PC-3 (cell line): Measurements from ENCODE around the gene AFF3. TPM values are rescaled to one million over a fixed set of nuclear protein-coding genes. Genes with fewer than 3 reads are reported as not detected.

ENCODE experiments used
- ATAC-seq: fragments of 200-7000 bp; cut with Tn5 transposase; 2 replicates; pipeline ENCODE4 v1.9.1; 2020; ENCODE audit warnings: mild to moderate bottlenecking, moderate library complexity
- BruUV-seq: library from RNA; stranded (reverse); fragments of 400-500 nt; replicated peaks from 2 replicates; lab custom pipeline; 2021; lab: Mats Ljungman, UMichigan
- CTCF ChIA-PET: fragments of 300-600 bp; sonication (Branson Sonifier 250); formaldehyde crosslinking; loops from one replicate; lab custom pipeline; 2022; ENCODE audit warnings: antibody characterized with exemption; lab: Charles Lee
- POLR2A ChIA-PET: fragments of 300-600 bp; sonication (Branson Sonifier 250); formaldehyde crosslinking; loops from one replicate; lab custom pipeline; 2022; ENCODE audit warnings: antibody characterized with exemption; ENCODE audit not compliant: unreplicated experiment; lab: Charles Lee
- DNase-seq: peaks from one replicate; pipeline ENCODE4 v3.0.0-alpha.2; 2015
- H2AFZ ChIP-seq: fragments of 300-600 bp; sonication (generic); 2 replicates; pipeline ENCODE4 v1.6.0; 2016; ENCODE audit warnings: antibody characterized with exemption, low read length
- H3F3A ChIP-seq: fragments of 300-600 bp; sonication (generic); one replicate; pipeline ENCODE4 v1.6.0; 2017; ENCODE audit warnings: antibody characterized with exemption, low read length, control low read depth, mild to moderate bottlenecking; ENCODE audit not compliant: unreplicated experiment
- H3K27ac ChIP-seq: fragments of 300-600 bp; sonication (generic); 2 replicates; pipeline ENCODE4 v1.5.1; 2016; ENCODE audit warnings: mild to moderate bottlenecking, low read length
- H3K27me3 ChIP-seq: fragments of 300-600 bp; sonication (generic); 2 replicates; pipeline ENCODE4 v1.6.1; 2016; ENCODE audit warnings: low read length, mixed read lengths
- H3K36me3 ChIP-seq: fragments of 300-600 bp; sonication (generic); 2 replicates; pipeline ENCODE4 v1.6.1; 2016; ENCODE audit warnings: low read depth, mixed run types, low read length, mixed read lengths
- H3K4me1 ChIP-seq: fragments of 300-600 bp; sonication (generic); 2 replicates; pipeline ENCODE4 v1.5.1; 2016; ENCODE audit warnings: low read length; ENCODE audit not compliant: insufficient read depth
- H3K4me2 ChIP-seq: fragments of 300-600 bp; sonication (generic); 2 replicates; pipeline ENCODE4 v1.6.0; 2016; ENCODE audit warnings: low read length
- H3K4me3 ChIP-seq: fragments of 300-600 bp; sonication (generic); 2 replicates; pipeline ENCODE4 v1.5.1; 2016; ENCODE audit warnings: mild to moderate bottlenecking, low read length, mixed read lengths
- H3K79me2 ChIP-seq: fragments of 300-600 bp; sonication (generic); 2 replicates; pipeline ENCODE4 v1.6.1; 2017; ENCODE audit warnings: low read length, mixed read lengths
- H3K9ac ChIP-seq: fragments of 300-600 bp; sonication (generic); 2 replicates; pipeline ENCODE4 v1.6.0; 2016; ENCODE audit warnings: mild to moderate bottlenecking, low read length
- H3K9me2 ChIP-seq: fragments of 300-600 bp; sonication (generic); replicated peaks from 2 replicates; pipeline ENCODE4 v1.6.1; 2016; ENCODE audit warnings: mixed run types, low read length, mixed read lengths
- H3K9me3 ChIP-seq: fragments of 300-600 bp; sonication (generic); 2 replicates; pipeline ENCODE4 v1.6.1; 2016; ENCODE audit warnings: low read length, mixed read lengths
- H4K20me1 ChIP-seq: fragments of 300-600 bp; sonication (generic); 2 replicates; pipeline ENCODE4 v1.6.1; 2016; ENCODE audit warnings: low read length, mixed read lengths
- EZH2 ChIP-seq: fragments of 300-600 bp; sonication (generic); IDR thresholded peaks from one replicate; pipeline ENCODE4 v1.6.1; 2017; ENCODE audit warnings: antibody characterized with exemption, mild to moderate bottlenecking, low read length; ENCODE audit not compliant: unreplicated experiment
- EZH2phosphoT487 ChIP-seq: fragments of 300-600 bp; sonication (generic); IDR thresholded peaks from 2 replicates; pipeline ENCODE4 v1.6.1; 2018; ENCODE audit warnings: mild to moderate bottlenecking, antibody characterized with exemption, low read length, borderline replicate concordance
- intact Hi-C: fragments of 100-400 bp; cut with micrococcal nuclease; formaldehyde crosslinking; loops from 2 replicates; pipeline ENCODE4 v1.9.0; 2023
- total RNA-seq: library from RNA; depleted of rRNA; stranded (reverse); fragments of >200 nt; gene quantifications from 2 replicates; pipeline ENCODE4 v1.2.3, GENCODE V29; 2014
- TF ChIP-seq, protein P1 (sequence below): fragments of 300-600 bp; sonication (generic); conservative IDR thresholded peaks from 2 replicates; pipeline ENCODE4 v1.5.1; 2017; ENCODE audit warnings: antibody characterized with exemption, low read depth, mild to moderate bottlenecking, low read length

AFF3 gene
- total RNA-seq, 1 experiment from 2014 or later: 0.04 TPM

DNA sequence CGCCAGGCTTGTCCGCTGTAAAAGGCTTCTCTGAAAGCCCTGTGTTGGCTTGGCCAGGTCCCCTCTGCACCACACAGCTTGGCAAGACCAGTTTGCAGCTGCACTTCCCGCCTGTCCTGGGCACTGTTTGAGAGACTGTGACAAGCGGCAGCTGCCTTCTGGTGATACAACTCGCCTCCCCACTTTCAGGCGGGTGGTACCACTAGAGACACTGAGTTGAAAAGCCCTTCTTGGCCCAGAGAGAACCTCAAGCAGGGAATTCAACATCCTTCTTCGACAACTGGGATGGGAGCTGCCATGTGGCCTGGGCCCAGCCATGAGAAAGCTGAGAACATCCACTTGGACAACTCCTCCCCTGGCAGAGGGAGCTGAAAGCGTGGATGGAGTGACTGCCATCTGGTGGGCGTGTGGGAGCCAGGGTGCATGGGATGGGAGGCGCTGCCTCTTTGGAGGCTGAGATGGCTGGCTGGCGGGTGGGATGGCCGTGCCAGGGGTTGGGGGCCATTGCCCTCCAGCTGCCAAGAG is 527.1 kb downstream of the AFF3 start:
- DNase-seq: peak; percentile 16
- Histone ChIP-seq H3K4me1 (no peaks in the 10 kb centered on the region), H3K4me3 (no peak overlapping the region), H3F3A (no peaks in the 10 kb centered on the region), H3K9me2 (no peaks in the 10 kb centered on the region), H3K4me2 (no peak overlapping the region), H2AFZ (no peak overlapping the region), H3K27me3 (no peaks in the 10 kb centered on the region), H3K27ac (no peak overlapping the region), H3K9ac (no peak overlapping the region), H3K79me2 (no peaks in the 10 kb centered on the region), H4K20me1 (no peaks in the 10 kb centered on the region), H3K9me3 (no peaks in the 10 kb centered on the region), H3K36me3 (no peaks in the 10 kb centered on the region)
- TF ChIP-seq EZH2phosphoT487: no peak
- TF ChIP-seq EZH2: no peak
- TF ChIP-seq, protein P1, sequence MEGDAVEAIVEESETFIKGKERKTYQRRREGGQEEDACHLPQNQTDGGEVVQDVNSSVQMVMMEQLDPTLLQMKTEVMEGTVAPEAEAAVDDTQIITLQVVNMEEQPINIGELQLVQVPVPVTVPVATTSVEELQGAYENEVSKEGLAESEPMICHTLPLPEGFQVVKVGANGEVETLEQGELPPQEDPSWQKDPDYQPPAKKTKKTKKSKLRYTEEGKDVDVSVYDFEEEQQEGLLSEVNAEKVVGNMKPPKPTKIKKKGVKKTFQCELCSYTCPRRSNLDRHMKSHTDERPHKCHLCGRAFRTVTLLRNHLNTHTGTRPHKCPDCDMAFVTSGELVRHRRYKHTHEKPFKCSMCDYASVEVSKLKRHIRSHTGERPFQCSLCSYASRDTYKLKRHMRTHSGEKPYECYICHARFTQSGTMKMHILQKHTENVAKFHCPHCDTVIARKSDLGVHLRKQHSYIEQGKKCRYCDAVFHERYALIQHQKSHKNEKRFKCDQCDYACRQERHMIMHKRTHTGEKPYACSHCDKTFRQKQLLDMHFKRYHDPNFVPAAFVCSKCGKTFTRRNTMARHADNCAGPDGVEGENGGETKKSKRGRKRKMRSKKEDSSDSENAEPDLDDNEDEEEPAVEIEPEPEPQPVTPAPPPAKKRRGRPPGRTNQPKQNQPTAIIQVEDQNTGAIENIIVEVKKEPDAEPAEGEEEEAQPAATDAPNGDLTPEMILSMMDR: peak; percentile 48
- ChIA-PET CTCF (interaction anchor here (0.7 to 0.8 kb wide), 2 partner anchors 56 to 83 kb away, joined by 3 to 4 read pairs; no protein-coding TSS in a partner anchor), POLR2A (no interaction called here)
- ATAC-seq: peak; percentile 58; the same call in 1 of the 2 replicates
- no TSS peak for BruUV-seq
- intact Hi-C loops: loop anchor here (2.0 kb wide), 1 partner anchor 57 kb away; no protein-coding TSS in a partner anchor

DNA sequence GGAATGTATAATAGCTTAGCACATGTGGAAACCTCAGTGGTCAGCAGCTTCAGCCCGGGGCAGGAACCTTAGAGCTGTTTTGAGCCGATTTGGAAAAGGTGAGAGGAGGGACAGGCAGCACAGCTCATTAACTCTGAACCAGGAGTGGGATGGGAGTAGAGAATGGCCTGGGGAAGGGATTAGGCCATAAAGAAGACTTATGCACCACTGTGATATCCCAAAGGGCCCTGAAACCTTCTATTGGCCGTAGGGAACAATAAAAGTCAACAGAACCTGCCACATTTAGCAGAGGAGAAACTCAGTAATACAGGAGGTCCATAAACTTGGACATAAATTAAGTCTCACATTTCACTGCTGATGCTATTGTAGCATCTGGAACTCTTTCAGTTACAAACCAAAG is 528.4 kb downstream of the AFF3 start:
- Histone ChIP-seq H3K79me2 (no peaks in the 10 kb centered on the region), H3K27ac (no peak overlapping the region), H4K20me1 (no peaks in the 10 kb centered on the region), H2AFZ (no peak overlapping the region), H3K9ac (no peak overlapping the region), H3K4me3 (no peak overlapping the region), H3F3A (no peaks in the 10 kb centered on the region), H3K36me3 (no peaks in the 10 kb centered on the region), H3K27me3 (no peaks in the 10 kb centered on the region), H3K9me3 (no peaks in the 10 kb centered on the region), H3K4me1 (0 out of 2 replicates have a peak, but pooled peaks cover 5% of the 10 kb centered on the region), H3K4me2 (no peak overlapping the region), H3K9me2 (no peaks in the 10 kb centered on the region)
- ChIA-PET POLR2A (no interaction called here), CTCF (no interaction called here)
- intact Hi-C loops: loop anchor here (2.0 kb wide), 1 partner anchor 55 kb away; no protein-coding TSS in a partner anchor
- DNase-seq (no peak), ATAC-seq (no peak)
- no peak for TF ChIP-seq EZH2
- no peak for TF ChIP-seq EZH2phosphoT487
- TF ChIP-seq, protein P1: no peak
- no TSS peak for BruUV-seq

DNA sequence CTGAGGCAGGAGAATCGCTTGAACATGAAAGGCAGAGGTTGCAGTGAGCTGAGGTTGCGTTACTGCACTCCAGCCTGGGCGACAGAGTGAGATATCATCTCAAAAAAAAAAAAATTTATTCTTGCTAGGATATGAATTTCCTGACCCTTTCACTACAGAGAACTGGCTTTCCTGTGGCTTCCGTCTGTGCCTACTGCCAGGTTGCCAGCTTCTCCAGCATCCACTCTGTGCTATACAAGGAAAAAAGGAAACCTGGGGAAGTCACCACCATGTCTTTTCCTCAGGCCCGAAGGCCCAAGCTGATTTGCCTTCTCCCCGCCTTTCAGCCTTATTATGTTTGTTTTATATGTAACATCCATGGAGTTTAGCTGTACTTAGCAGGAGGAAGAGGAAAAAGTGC is 530.6 kb downstream of the AFF3 start:
- DNase-seq (no peak), ATAC-seq (no peak)
- intact Hi-C loops: no loop called here
- BruUV-seq: no TSS peak
- ChIA-PET CTCF (no interaction called here), POLR2A (interaction anchor here (0.6 kb wide), 1 partner anchor 98 kb away, joined by 3 read pairs; no protein-coding TSS in a partner anchor)
- H2AFZ ChIP-seq: no peak overlapping the region
- no peaks in the 10 kb centered on the region for H3K36me3 ChIP-seq
- H3K9me3 ChIP-seq: no peaks in the 10 kb centered on the region
- no peaks in the 10 kb centered on the region for H3K79me2 ChIP-seq
- 0 out of 2 replicates have a peak, but pooled peaks cover 5% of the 10 kb centered on the region for H3K4me1 ChIP-seq
- TF ChIP-seq, protein P1: no peak
- TF ChIP-seq EZH2phosphoT487: no peak
- no peak for TF ChIP-seq EZH2
- no peak overlapping the region for H3K27ac ChIP-seq
- no peak overlapping the region for H3K4me3 ChIP-seq
- H3K9ac ChIP-seq: no peak overlapping the region
- no peaks in the 10 kb centered on the region for H3K27me3 ChIP-seq
- H3F3A ChIP-seq: no peaks in the 10 kb centered on the region
- no peaks in the 10 kb centered on the region for H4K20me1 ChIP-seq
- no peak overlapping the region for H3K4me2 ChIP-seq
- H3K9me2 ChIP-seq: no peaks in the 10 kb centered on the region
